Prostate gland (tissue), 2 donors: ENCODE measurements around the gene ZNF341. TPM values are rescaled to one million over a fixed set of nuclear protein-coding genes. Genes with fewer than 3 reads are reported as not detected.
"Not testable (repeated sequence)": the region's sequence is repeated elsewhere in the genome, so short reads cannot be mapped to it uniquely, and the experiment has no call there.

Experiments
- DNase-seq: peaks from one replicate; pipeline ENCODE4 v3.0.0-alpha.2; 2019; ENCODE audit warnings: low spot score
- H3K27ac ChIP-seq, 2 donors: fragments of 200-600 bp; sonication (generic); 2 replicates each; pipeline ENCODE4 v1.5.1; 2017 to 2019
- H3K27me3 ChIP-seq: fragments of 200-600 bp; sonication (generic); replicated peaks from 2 replicates; pipeline ENCODE4 v1.5.1; 2019; ENCODE audit not compliant: insufficient read depth
- H3K36me3 ChIP-seq, 2 donors: fragments of 200-600 bp; sonication (generic); 1 replicate in 1 of 2; 2 replicates in 1 of 2; pipeline versions ENCODE4 v1.5.1 to v1.8.1; 2017 to 2019
- H3K4me1 ChIP-seq: fragments of 200-600 bp; sonication (generic); replicated peaks from 2 replicates; pipeline ENCODE4 v1.5.1; 2019
- H3K4me3 ChIP-seq, 2 donors: fragments of 200-600 bp; sonication (generic); 2 replicates each; pipeline ENCODE4 v1.5.1; 2017 to 2019
- H3K9me3 ChIP-seq: fragments of 200-600 bp; sonication (generic); 2 replicates; pipeline ENCODE4 v1.5.1; 2017
- POLR2A ChIP-seq: fragments of 450-650 bp; IDR thresholded peaks from one replicate; pipeline ENCODE4 v1.6.1; 2016; ENCODE audit warnings: antibody characterized with exemption, mild to moderate bottlenecking
- POLR2AphosphoS5 ChIP-seq: sonication (generic); formaldehyde crosslinking; IDR thresholded peaks from one replicate; pipeline ENCODE4 v1.6.1; 2017; ENCODE audit warnings: antibody characterized with exemption
- WGBS: methylation state at CpG from one replicate; pipeline ENCODE4 v1.1.5; 2018; 5-methylcytosine and 5-hydroxymethylcytosine counted together
- intact Hi-C: fragments of 100-400 bp; cut with DNase I; formaldehyde crosslinking; loops from one replicate; pipeline ENCODE4 v1.14.2; 2022
- total RNA-seq, 2 donors: library from RNA; depleted of rRNA; stranded (reverse); fragments of >200 nt; gene quantifications; one replicate each; pipeline ENCODE4 v1.1.0, GENCODE V29; 2016
- TF ChIP-seq, protein P1 (sequence below), 4 experiments: fragments of 200-600 bp in 2 of 4; fragments of 450-650 bp in 2 of 4; sonication (generic) in 2 of 4; IDR thresholded peaks; 1 replicate in 3 of 4; 2 replicates in 1 of 4; pipeline ENCODE4 v1.5.1; 2016 to 2019; ENCODE audit warnings: antibody characterized with exemption in 4 of 4, mild to moderate bottlenecking in 2 of 4, moderate library complexity in 2 of 4

ZNF341 gene
- total RNA-seq, 2 donors from 2014 or later = 2.8 to 7.0 TPM

DNA sequence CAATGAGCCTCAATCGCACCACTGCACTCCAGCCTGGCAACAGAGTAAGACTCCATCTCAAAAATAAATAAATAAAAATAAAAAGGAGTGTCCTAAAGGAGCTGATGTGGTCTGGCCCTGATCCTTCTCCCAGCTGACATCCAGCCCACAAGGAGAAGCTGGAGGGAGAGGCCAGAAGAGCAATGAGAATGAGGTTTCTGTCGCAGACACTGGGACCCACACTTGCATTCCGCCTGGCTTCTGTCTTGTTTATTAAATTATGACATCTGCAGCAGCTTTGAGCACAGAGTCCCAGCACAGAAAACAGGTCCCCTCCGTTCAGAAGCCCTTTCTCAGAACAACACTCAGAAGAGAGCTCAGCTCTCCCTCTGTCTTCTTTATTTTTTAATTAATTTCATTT is 35.3 kb upstream of the ZNF341 start:
- no peak for DNase-seq
- no peak overlapping the region for H3K27ac ChIP-seq
- no peaks in the 10 kb centered on the region for H3K4me1 ChIP-seq
- no peak for TF ChIP-seq POLR2AphosphoS5
- no peak for TF ChIP-seq POLR2A
- TF ChIP-seq, protein P1, sequence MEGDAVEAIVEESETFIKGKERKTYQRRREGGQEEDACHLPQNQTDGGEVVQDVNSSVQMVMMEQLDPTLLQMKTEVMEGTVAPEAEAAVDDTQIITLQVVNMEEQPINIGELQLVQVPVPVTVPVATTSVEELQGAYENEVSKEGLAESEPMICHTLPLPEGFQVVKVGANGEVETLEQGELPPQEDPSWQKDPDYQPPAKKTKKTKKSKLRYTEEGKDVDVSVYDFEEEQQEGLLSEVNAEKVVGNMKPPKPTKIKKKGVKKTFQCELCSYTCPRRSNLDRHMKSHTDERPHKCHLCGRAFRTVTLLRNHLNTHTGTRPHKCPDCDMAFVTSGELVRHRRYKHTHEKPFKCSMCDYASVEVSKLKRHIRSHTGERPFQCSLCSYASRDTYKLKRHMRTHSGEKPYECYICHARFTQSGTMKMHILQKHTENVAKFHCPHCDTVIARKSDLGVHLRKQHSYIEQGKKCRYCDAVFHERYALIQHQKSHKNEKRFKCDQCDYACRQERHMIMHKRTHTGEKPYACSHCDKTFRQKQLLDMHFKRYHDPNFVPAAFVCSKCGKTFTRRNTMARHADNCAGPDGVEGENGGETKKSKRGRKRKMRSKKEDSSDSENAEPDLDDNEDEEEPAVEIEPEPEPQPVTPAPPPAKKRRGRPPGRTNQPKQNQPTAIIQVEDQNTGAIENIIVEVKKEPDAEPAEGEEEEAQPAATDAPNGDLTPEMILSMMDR (IDR thresholded peaks at IDR 0.05) = no peak
- no peaks in the 10 kb centered on the region for H3K9me3 ChIP-seq
- no peaks in the 10 kb centered on the region for H3K27me3 ChIP-seq
- no peak overlapping the region for H3K4me3 ChIP-seq
- intact Hi-C loops = no loop called here
- WGBS = 74% methylated on average over 4 of the region's 4 CpGs
- H3K36me3 ChIP-seq = no peaks in the 10 kb centered on the region

DNA sequence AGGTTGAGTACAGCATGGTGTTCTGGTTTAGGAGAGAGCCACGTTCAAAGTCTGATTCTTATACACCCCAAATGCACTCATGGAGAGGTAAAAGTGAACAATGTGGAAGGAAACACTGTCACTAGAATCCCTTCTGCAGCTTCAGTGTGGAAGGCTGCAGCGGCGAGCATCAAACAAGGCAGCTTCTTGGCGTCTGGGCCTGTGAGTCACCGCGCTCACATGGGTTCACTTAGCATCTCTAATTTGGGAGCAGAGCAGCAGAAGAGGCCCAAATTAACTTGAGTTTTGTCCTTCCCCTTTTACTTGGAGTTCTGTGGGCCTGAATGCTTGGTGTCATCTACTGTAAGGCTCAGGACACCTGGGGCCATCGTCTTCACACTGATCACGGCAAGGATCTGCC is 34.7 kb upstream of the ZNF341 start:
- no peak for DNase-seq
- H3K4me3 ChIP-seq = no peak overlapping the region
- intact Hi-C loops = no loop called here
- 69% methylated on average over 8 of the region's 8 CpGs for WGBS
- TF ChIP-seq, protein P1 (IDR thresholded peaks at IDR 0.05) = no peak
- TF ChIP-seq POLR2AphosphoS5 = peak; percentile 15
- no peaks in the 10 kb centered on the region for H3K36me3 ChIP-seq
- H3K4me1 ChIP-seq = no peaks in the 10 kb centered on the region
- no peak overlapping the region for H3K27ac ChIP-seq
- no peaks in the 10 kb centered on the region for H3K9me3 ChIP-seq
- H3K27me3 ChIP-seq = no peaks in the 10 kb centered on the region

DNA sequence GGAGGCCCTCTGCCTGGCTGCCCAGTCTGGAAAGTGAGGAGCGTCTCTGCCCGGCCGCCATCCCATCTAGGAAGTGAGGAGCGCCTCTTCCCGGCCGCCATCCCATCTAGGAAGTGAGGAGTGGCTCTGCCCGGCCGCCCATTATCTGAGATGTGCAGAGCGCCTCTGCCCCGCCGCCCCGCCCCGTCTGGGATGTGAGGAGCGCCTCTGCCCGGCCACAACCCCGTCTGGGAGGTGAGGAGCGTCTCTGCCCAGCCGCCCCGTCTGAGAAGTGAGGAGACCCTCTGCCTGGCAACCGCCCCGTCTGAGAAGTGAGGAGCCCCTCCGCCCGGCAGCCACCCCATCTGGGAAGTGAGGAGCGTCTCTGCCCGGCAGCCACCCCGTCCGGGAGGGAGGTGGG is 32.8 kb upstream of the ZNF341 start:
- H3K36me3 ChIP-seq, H3K9me3 ChIP-seq, H3K27me3 ChIP-seq, intact Hi-C loops, H3K27ac ChIP-seq, H3K4me1 ChIP-seq, H3K4me3 ChIP-seq, DNase-seq: not testable (repeated sequence)
- WGBS = 96% methylated on average over 17 of the region's 27 CpGs

DNA sequence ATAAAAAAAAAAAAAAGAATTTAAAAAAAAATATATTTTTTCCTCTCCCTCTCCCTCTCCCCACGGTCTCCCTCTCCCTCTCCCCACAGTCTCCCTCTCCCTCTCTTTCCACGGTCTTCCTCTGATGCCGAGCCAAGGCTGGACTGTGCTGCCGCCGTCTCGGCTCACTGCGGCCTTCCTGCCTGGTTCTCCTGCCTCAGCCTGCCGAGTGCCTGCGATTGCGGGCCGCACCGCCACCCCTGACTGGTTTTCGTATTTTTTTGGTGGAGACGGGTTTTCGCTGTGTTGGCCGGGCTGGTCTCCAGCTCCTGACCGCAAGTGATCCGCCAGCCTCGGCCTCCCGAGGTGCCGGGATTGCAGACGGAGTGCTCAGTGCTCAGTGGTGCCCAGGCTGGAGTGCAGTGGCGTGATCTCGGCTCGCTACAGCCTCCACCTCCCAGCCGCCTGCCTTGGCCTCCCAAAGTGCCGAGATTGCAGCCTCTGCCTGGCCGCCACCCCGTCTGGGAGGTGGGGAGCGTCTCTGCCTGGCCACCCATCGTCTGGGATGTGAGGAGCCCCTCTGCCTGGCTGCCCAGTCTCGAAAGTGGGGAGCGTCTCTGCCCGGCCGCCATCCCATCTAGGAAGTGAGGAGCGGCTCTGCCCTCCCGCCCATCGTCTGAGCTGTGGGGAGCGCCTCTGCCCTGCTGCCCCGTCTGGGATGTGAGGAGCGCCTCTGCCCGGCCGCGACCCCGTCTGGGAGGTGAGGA is 30.9 kb upstream of the ZNF341 start:
- H3K27me3 ChIP-seq, H3K36me3 ChIP-seq, H3K27ac ChIP-seq, H3K4me1 ChIP-seq, H3K9me3 ChIP-seq, DNase-seq, intact Hi-C loops, H3K4me3 ChIP-seq: not testable (repeated sequence)
- WGBS = 96% methylated on average over 30 of the region's 45 CpGs

DNA sequence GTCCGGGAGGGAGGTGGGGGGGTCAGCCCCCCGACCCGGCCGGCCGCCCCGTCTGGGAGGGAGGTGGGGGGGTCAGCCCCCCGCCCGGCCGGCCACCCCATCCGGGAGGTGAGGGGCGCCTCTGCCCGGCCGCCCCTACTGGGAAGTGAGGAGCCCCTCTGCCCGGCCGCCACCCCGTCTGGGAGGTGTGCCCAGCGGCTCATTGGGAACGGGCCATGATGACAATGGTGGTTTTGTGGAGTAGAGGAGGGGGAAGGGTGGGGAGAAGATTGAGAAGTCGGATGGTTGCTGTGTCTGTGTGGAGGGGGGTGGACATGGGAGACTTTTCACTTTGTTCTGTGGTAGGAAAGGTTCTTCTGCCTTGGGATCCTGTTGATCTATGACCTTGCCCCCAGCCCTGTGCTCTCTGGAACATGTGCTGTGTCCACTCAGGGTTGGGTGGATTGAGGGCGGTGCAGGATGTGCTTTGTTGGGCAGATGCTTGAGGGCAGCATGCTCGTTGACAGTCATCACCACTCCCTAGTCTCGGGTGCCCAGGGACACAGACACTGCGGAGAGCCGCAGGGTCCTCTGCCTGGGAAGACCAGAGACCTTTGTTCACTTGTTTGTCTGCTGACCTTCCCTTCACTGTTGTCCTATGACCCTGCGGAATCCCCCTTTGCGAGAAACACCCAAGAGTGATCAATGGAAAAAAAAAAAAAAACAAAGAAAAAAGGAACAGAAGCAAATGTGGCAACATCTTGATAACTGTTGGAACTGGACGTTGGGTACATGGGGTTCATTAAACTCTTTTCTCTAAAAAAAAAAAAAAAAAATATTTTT is 30.0 kb upstream of the ZNF341 start:
- Histone ChIP-seq H3K27me3 (no peaks in the 10 kb centered on the region), H3K36me3 (no peaks in the 10 kb centered on the region), H3K4me1 (no peaks in the 10 kb centered on the region), H3K27ac (no peak overlapping the region), H3K9me3 (no peaks in the 10 kb centered on the region), H3K4me3 (no peak overlapping the region)
- 92% methylated on average over 19 of the region's 27 CpGs for WGBS
- intact Hi-C loops = no loop called here
- no peak for DNase-seq
- TF ChIP-seq, protein P1 (IDR thresholded peaks at IDR 0.05) = no peak

DNA sequence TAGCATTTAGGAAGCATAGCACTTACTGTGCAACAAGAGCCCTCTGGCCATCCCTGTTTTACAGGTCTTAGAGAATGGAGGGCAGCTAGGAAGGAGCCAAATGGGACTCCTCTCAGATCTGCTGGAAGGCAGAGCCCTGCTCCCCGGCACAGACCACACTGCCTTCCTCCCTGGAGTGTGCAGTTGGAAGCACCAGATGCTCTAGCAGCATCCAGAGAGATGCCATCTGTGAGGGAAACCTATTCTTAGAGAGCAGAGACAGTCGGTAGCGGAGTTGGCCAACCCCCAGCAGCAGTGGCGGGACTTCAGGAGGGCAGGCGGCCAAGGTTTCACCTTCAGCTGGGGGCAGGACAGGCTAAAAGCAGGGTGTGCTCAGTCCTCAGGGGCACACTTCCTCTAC is 28.9 kb upstream of the ZNF341 start:
- Histone ChIP-seq H3K27ac (no peak overlapping the region), H3K36me3 (no peaks in the 10 kb centered on the region), H3K4me1 (no peaks in the 10 kb centered on the region), H3K27me3 (no peaks in the 10 kb centered on the region), H3K4me3 (no peak overlapping the region), H3K9me3 (no peaks in the 10 kb centered on the region)
- DNase-seq = no peak
- WGBS = 9% methylated on average over 5 of the region's 5 CpGs
- intact Hi-C loops = no loop called here
- no peak for TF ChIP-seq POLR2A
- TF ChIP-seq, protein P1 (IDR thresholded peaks at IDR 0.05) = no peak
